Neural cell (in vitro differentiated cells): ENCODE data around the gene SH3YL1. TPM values are rescaled to one million over a fixed set of nuclear protein-coding genes. Genes with fewer than 3 reads are reported as not detected.

ENCODE experiments used
- H2AFZ ChIP-seq: fragments of 200-600, 300-800 bp; sonication (generic), shearing (Covaris generic); 2 replicates; pipeline ENCODE4 v1.6.0; 2014; ENCODE audit warnings: low read depth, mild to moderate bottlenecking, antibody characterized with exemption, low read length, moderate library complexity
- H3F3A ChIP-seq: fragments of 200-600 bp; shearing (Covaris generic); 2 replicates; pipeline ENCODE4 v1.6.1; 2016; ENCODE audit warnings: mild to moderate bottlenecking, moderate library complexity, mixed read lengths, antibody characterized with exemption, low read length; ENCODE audit not compliant: insufficient read depth, poor library complexity, severe bottlenecking
- H3K27ac ChIP-seq: fragments of 200-600, 300-800 bp; sonication (generic), shearing (Covaris generic); 2 replicates; pipeline ENCODE4 v1.5.1; 2014; ENCODE audit warnings: mild to moderate bottlenecking, low read length, moderate library complexity
- H3K27me3 ChIP-seq: fragments of 300-800, 200-600 bp; sonication (generic), shearing (Covaris generic); 2 replicates; pipeline ENCODE4 v1.6.0; 2014; ENCODE audit warnings: mild to moderate bottlenecking, low read depth, low read length, moderate library complexity; ENCODE audit not compliant: insufficient read depth
- H3K36me3 ChIP-seq: fragments of 300-800, 200-600 bp; sonication (generic), shearing (Covaris generic); 2 replicates; pipeline ENCODE4 v1.5.1; 2014; ENCODE audit warnings: mild to moderate bottlenecking, antibody characterized with exemption, low read length, moderate library complexity; ENCODE audit not compliant: insufficient read depth
- H3K4me2 ChIP-seq: fragments of 300-800, 200-600 bp; sonication (generic), shearing (Covaris generic); 2 replicates; pipeline ENCODE4 v1.6.0; 2014; ENCODE audit warnings: mild to moderate bottlenecking, low read length
- H3K4me3 ChIP-seq: fragments of 300-800, 200-600 bp; sonication (generic), shearing (Covaris generic); 2 replicates; pipeline ENCODE4 v1.5.1; 2014; ENCODE audit warnings: mild to moderate bottlenecking, low read length, moderate library complexity
- H3K79me2 ChIP-seq: fragments of 200-600 bp; shearing (Covaris generic); replicated peaks from 2 replicates; pipeline ENCODE4 v1.6.0; 2014; ENCODE audit warnings: mild to moderate bottlenecking, low read length, moderate library complexity; ENCODE audit not compliant: insufficient read depth
- H3K9ac ChIP-seq: fragments of 300-800, 200-600 bp; sonication (generic), shearing (Covaris generic); 2 replicates; pipeline ENCODE4 v1.6.1; 2016; ENCODE audit warnings: mild to moderate bottlenecking, low read length, mixed read lengths
- H3K9me2 ChIP-seq: fragments of 200-600 bp; shearing (Covaris generic); 2 replicates; pipeline ENCODE4 v1.6.1; 2016; ENCODE audit warnings: mild to moderate bottlenecking, low read length, mixed read lengths; ENCODE audit not compliant: insufficient read depth
- H3K9me3 ChIP-seq: fragments of 200-600, 300-800 bp; sonication (generic), shearing (Covaris generic); 2 replicates; pipeline ENCODE4 v1.6.1; 2016; ENCODE audit warnings: mild to moderate bottlenecking, mixed run types, low read length, moderate library complexity, mixed read lengths
- H4K20me1 ChIP-seq: fragments of 200-600 bp; shearing (Covaris generic); 2 replicates; pipeline ENCODE4 v1.6.1; 2016; ENCODE audit warnings: mild to moderate bottlenecking, mixed run types; ENCODE audit not compliant: insufficient read depth
- CTCF ChIP-seq: fragments of 450-650 bp; IDR thresholded peaks from 2 replicates; pipeline ENCODE4 v1.5.1; 2014; ENCODE audit warnings: antibody characterized with exemption, mild to moderate bottlenecking, moderate library complexity; ENCODE audit not compliant: poor library complexity, severe bottlenecking
- EP300 ChIP-seq: fragments of 450-650 bp; conservative IDR thresholded peaks from 2 replicates; pipeline ENCODE4 v1.6.1; 2014; ENCODE audit warnings: antibody characterized with exemption, mild to moderate bottlenecking, moderate library complexity; ENCODE audit not compliant: poor library complexity, severe bottlenecking
- EZH2 ChIP-seq: fragments of 200-600, 300-800 bp; shearing (Covaris generic), sonication (generic); IDR thresholded peaks from 2 replicates; pipeline ENCODE4 v1.6.1; 2014; ENCODE audit warnings: antibody characterized with exemption, low read length, borderline replicate concordance, mild to moderate bottlenecking; ENCODE audit not compliant: insufficient read depth, poor library complexity, severe bottlenecking
- MXI1 ChIP-seq: fragments of 450-650 bp; conservative IDR thresholded peaks from 2 replicates; pipeline ENCODE4 v1.6.1; 2014; ENCODE audit warnings: antibody characterized with exemption, mild to moderate bottlenecking; ENCODE audit not compliant: poor library complexity, severe bottlenecking
- POLR2AphosphoS5 ChIP-seq: IDR thresholded peaks from 2 replicates; pipeline ENCODE4 v1.6.1; 2012
- RAD21 ChIP-seq: fragments of 450-650 bp; conservative IDR thresholded peaks from 2 replicates; pipeline ENCODE4 v1.6.1; 2014; ENCODE audit warnings: antibody characterized with exemption, mild to moderate bottlenecking, moderate library complexity
- SMC3 ChIP-seq: fragments of 450-650 bp; conservative IDR thresholded peaks from 2 replicates; pipeline ENCODE4 v1.6.1; 2014; ENCODE audit warnings: antibody characterized with exemption, mild to moderate bottlenecking, moderate library complexity; ENCODE audit not compliant: poor library complexity
- TAF1 ChIP-seq: IDR thresholded peaks from 2 replicates; pipeline ENCODE4 v1.6.1; 2012; ENCODE audit warnings: low read depth
- polyA plus RNA-seq: library from polyadenylated mRNA; depleted of rRNA; stranded (reverse); fragments of >200 nt; gene quantifications from 2 replicates; pipeline ENCODE4 v1.2.3, GENCODE V29; 2014
- TF ChIP-seq, protein P1 (sequence below): IDR thresholded peaks from 2 replicates; pipeline ENCODE4 v1.6.1; 2012; ENCODE audit warnings: borderline replicate concordance

SH3YL1 gene
- polyA plus RNA-seq, 1 donor from 2014 or later, result 70.6 TPM

GRCh38 chr2:309954-310510 is 46.2 kb upstream of the SH3YL1 start:
- peak overlapping the region; percentile 31 for H2AFZ ChIP-seq
- H3K79me2 ChIP-seq, result no peaks in the 10 kb centered on the region
- peak overlapping the region; percentile 67 for H3K27ac ChIP-seq
- H4K20me1 ChIP-seq, result no peaks in the 10 kb centered on the region
- no peak overlapping the region for H3K4me2 ChIP-seq
- TF ChIP-seq SMC3 (peak; percentile 24), EP300 (peak; percentile 66), TAF1 (no peak), RAD21 (peak; percentile 15)
- no peaks in the 10 kb centered on the region for H3K9me3 ChIP-seq
- no peaks in the 10 kb centered on the region for H3K36me3 ChIP-seq
- H3K4me3 ChIP-seq, result peak overlapping the region; percentile 2
- H3K9ac ChIP-seq, result no peak overlapping the region
- no peaks in the 10 kb centered on the region for H3K9me2 ChIP-seq
- H3K27me3 ChIP-seq, result no peaks in the 10 kb centered on the region
- no peaks in the 10 kb centered on the region for H3F3A ChIP-seq

GRCh38 chr2:309148-309953 is 45.5 kb upstream of the SH3YL1 start:
- H3K27ac ChIP-seq, result peak overlapping the region; percentile 67
- no peak overlapping the region for H3K4me3 ChIP-seq
- H3F3A ChIP-seq, result no peaks in the 10 kb centered on the region
- no peaks in the 10 kb centered on the region for H3K27me3 ChIP-seq
- H3K4me2 ChIP-seq, result no peak overlapping the region
- no peaks in the 10 kb centered on the region for H3K9me2 ChIP-seq
- no peak for TF ChIP-seq EP300
- TF ChIP-seq RAD21, result no peak
- no peak for TF ChIP-seq EZH2
- TF ChIP-seq MXI1, result no peak
- no peak for TF ChIP-seq SMC3
- no peak for TF ChIP-seq POLR2AphosphoS5
- no peak for TF ChIP-seq TAF1
- no peak for TF ChIP-seq CTCF
- TF ChIP-seq, protein P1, sequence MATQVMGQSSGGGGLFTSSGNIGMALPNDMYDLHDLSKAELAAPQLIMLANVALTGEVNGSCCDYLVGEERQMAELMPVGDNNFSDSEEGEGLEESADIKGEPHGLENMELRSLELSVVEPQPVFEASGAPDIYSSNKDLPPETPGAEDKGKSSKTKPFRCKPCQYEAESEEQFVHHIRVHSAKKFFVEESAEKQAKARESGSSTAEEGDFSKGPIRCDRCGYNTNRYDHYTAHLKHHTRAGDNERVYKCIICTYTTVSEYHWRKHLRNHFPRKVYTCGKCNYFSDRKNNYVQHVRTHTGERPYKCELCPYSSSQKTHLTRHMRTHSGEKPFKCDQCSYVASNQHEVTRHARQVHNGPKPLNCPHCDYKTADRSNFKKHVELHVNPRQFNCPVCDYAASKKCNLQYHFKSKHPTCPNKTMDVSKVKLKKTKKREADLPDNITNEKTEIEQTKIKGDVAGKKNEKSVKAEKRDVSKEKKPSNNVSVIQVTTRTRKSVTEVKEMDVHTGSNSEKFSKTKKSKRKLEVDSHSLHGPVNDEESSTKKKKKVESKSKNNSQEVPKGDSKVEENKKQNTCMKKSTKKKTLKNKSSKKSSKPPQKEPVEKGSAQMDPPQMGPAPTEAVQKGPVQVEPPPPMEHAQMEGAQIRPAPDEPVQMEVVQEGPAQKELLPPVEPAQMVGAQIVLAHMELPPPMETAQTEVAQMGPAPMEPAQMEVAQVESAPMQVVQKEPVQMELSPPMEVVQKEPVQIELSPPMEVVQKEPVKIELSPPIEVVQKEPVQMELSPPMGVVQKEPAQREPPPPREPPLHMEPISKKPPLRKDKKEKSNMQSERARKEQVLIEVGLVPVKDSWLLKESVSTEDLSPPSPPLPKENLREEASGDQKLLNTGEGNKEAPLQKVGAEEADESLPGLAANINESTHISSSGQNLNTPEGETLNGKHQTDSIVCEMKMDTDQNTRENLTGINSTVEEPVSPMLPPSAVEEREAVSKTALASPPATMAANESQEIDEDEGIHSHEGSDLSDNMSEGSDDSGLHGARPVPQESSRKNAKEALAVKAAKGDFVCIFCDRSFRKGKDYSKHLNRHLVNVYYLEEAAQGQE, result no peak
- H3K9me3 ChIP-seq, result no peaks in the 10 kb centered on the region
- no peaks in the 10 kb centered on the region for H3K79me2 ChIP-seq
- no peak overlapping the region for H3K9ac ChIP-seq
- no peaks in the 10 kb centered on the region for H4K20me1 ChIP-seq
- H2AFZ ChIP-seq, result no peak overlapping the region
- no peaks in the 10 kb centered on the region for H3K36me3 ChIP-seq
